Colonic mucosa (tissue), 4 donors: ENCODE measurements around the gene ZNF407. TPM values are rescaled to one million over a fixed set of nuclear protein-coding genes. Genes with fewer than 3 reads are reported as not detected.
A peak's percentile ranks its signal among the peaks of the same experiment; 100 is the strongest.

Source experiments
- DNase-seq: peaks from one replicate; pipeline ENCODE4 v3.0.0-alpha.2; 2020
- H3K27ac ChIP-seq: fragments of 200-600 bp; one replicate; pipeline ENCODE4 v1.8.0; 2021
- H3K27me3 ChIP-seq: fragments of 200-600 bp; one replicate; pipeline ENCODE4 v1.8.0; 2021
- H3K36me3 ChIP-seq: fragments of 200-600 bp; one replicate; pipeline ENCODE4 v1.8.0; 2021
- H3K4me1 ChIP-seq: fragments of 200-600 bp; one replicate; pipeline ENCODE4 v1.8.0; 2021; ENCODE audit warnings: mild to moderate bottlenecking
- H3K4me3 ChIP-seq: fragments of 200-600 bp; one replicate; pipeline ENCODE4 v1.8.0; 2021
- H3K9ac ChIP-seq, 2 donors: one replicate each; pipeline ENCODE4 v1.7.0; 2013; ENCODE audit warnings: control low read depth in 2 of 2, low read depth in 2 of 2, low read length in 2 of 2
- H3K9me3 ChIP-seq: fragments of 200-600 bp; one replicate; pipeline ENCODE4 v1.8.0; 2021
- intact Hi-C: fragments of 100-400 bp; cut with DNase I; formaldehyde crosslinking; loops from one replicate; pipeline ENCODE4 v1.14.1; 2022
- total RNA-seq, 2 donors: library from RNA; stranded (reverse); fragmentation: NEBNext Ultra II Directional in 1 of 2; extraction: Animal tissue kit (Norgen Biotek cat#: 25700) in 1 of 2; gene quantifications; one replicate each; pipeline ENCODE4 v1.2.1, GENCODE V29; 2021
- TF ChIP-seq, protein P1 (sequence below): fragments of 200-600 bp; IDR thresholded peaks from one replicate; pipeline ENCODE4 v1.8.0; 2022; ENCODE audit warnings: antibody characterized with exemption, mild to moderate bottlenecking
- donor health status: healthy.
- donor health status: DM: no; HTN: no; CAD: no.
- donor health status: DM: no; HTN: no; CAD: no.

ZNF407 gene
- total RNA-seq, 2 donors from 2014 or later: 8.1 to 13.1 TPM

DNA sequence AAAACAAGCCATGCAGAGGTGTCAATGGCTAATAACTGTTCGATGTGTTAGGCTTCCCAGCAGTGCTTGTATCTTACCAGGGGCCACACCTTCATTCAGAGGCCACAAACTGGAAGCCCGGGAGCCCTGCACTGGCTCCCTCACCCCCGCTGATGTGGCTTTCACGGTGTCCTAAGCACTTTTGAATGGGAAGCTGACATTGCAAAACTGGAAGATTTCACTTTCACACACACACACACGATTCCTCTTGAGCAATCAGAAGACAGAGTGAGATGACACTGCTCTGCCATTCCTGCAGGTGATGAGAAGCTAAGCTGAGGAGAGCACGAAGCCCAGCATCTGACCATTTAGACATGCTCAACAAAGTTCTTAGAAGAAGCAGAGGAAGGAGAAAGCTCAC, 8.6 kb upstream of the ZNF407 start:
- Histone ChIP-seq H3K36me3 (no peaks in the 10 kb centered on the region), H3K27ac (no peak overlapping the region), H3K9me3 (no peaks in the 10 kb centered on the region), H3K4me3 (no peak overlapping the region), H3K9ac (no peak overlapping the region), H3K27me3 (no peaks in the 10 kb centered on the region), H3K4me1 (no peaks in the 10 kb centered on the region)
- DNase-seq: no peak
- intact Hi-C loops: no loop called here
- TF ChIP-seq, protein P1, sequence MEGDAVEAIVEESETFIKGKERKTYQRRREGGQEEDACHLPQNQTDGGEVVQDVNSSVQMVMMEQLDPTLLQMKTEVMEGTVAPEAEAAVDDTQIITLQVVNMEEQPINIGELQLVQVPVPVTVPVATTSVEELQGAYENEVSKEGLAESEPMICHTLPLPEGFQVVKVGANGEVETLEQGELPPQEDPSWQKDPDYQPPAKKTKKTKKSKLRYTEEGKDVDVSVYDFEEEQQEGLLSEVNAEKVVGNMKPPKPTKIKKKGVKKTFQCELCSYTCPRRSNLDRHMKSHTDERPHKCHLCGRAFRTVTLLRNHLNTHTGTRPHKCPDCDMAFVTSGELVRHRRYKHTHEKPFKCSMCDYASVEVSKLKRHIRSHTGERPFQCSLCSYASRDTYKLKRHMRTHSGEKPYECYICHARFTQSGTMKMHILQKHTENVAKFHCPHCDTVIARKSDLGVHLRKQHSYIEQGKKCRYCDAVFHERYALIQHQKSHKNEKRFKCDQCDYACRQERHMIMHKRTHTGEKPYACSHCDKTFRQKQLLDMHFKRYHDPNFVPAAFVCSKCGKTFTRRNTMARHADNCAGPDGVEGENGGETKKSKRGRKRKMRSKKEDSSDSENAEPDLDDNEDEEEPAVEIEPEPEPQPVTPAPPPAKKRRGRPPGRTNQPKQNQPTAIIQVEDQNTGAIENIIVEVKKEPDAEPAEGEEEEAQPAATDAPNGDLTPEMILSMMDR: no peak

DNA sequence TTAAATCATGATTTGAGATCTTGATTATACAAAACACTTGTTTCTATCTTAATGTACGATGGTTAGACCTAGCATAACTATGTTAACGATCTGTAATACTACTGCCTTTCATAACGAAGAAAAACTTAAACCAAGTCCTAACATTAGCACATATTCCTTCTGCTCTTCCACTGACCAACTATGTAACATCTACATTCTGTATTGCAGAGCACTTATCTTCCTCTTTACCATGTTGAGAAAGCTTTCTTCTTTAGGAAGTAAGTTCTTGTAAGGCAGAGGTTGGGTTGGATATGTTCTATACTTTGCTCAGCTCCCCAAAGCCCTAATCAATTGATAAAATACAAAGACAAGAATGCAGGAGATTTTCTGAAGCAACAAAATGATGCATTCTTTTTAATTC, 7.9 kb upstream of the ZNF407 start:
- Histone ChIP-seq H3K9me3 (no peaks in the 10 kb centered on the region), H3K4me3 (no peak overlapping the region), H3K27ac (no peak overlapping the region), H3K27me3 (no peaks in the 10 kb centered on the region), H3K4me1 (no peaks in the 10 kb centered on the region), H3K36me3 (no peaks in the 10 kb centered on the region), H3K9ac (no peak overlapping the region)
- TF ChIP-seq, protein P1: no peak
- intact Hi-C loops: no loop called here
- no peak for DNase-seq

DNA sequence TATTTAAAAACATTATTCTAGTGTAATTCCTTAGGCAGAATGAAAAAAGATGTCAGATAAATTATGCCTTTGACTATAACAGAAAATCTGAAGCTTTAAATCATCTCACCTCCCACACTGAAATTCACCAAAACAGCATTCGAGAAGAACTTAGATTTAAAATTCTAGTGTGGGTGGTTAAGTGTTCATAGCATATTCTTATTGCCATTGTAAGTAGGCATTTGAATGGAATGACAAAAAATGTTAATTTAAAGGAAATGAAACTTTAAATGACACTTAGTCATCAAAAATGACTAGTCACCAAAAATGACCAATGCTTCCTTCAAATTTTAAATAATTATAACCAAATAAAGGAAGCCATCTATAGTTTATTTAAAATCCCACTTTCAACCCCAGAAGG, 7.0 kb upstream of the ZNF407 start:
- Histone ChIP-seq H3K27me3 (no peaks in the 10 kb centered on the region), H3K36me3 (no peaks in the 10 kb centered on the region), H3K9me3 (no peaks in the 10 kb centered on the region), H3K4me1 (no peaks in the 10 kb centered on the region), H3K4me3 (no peak overlapping the region), H3K27ac (no peak overlapping the region), H3K9ac (no peak overlapping the region)
- TF ChIP-seq, protein P1: no peak
- DNase-seq: no peak
- intact Hi-C loops: no loop called here

DNA sequence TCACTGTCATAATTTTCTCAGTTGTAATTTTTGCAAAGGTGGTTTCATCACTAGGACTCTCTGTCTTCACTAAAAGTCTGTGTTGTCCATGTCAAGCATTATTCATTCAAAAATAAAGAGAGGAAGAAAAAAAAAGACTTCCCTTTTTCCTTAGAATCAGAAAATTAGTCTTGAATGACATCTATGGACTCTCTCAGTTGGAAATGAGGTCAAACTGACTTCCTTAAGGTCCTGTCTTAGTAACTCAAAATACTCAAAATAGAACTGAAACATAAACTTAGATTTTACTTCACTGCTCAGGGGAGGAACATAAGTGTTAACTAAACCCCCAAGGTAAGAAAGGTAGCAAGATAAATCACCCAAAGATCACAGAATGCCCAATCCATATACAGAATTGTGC, 2.2 kb upstream of the ZNF407 start:
- intact Hi-C loops: loop anchor here (5.0 kb wide), 1 partner anchor 93 kb away; no protein-coding TSS in a partner anchor
- Histone ChIP-seq H3K9me3 (no peaks in the 10 kb centered on the region), H3K4me3 (no peak overlapping the region), H3K27ac (no peak overlapping the region), H3K9ac (no peak overlapping the region), H3K36me3 (no peaks in the 10 kb centered on the region), H3K27me3 (no peaks in the 10 kb centered on the region), H3K4me1 (peaks cover 7% of the 10 kb centered on the region)
- DNase-seq: no peak
- TF ChIP-seq, protein P1: no peak

DNA sequence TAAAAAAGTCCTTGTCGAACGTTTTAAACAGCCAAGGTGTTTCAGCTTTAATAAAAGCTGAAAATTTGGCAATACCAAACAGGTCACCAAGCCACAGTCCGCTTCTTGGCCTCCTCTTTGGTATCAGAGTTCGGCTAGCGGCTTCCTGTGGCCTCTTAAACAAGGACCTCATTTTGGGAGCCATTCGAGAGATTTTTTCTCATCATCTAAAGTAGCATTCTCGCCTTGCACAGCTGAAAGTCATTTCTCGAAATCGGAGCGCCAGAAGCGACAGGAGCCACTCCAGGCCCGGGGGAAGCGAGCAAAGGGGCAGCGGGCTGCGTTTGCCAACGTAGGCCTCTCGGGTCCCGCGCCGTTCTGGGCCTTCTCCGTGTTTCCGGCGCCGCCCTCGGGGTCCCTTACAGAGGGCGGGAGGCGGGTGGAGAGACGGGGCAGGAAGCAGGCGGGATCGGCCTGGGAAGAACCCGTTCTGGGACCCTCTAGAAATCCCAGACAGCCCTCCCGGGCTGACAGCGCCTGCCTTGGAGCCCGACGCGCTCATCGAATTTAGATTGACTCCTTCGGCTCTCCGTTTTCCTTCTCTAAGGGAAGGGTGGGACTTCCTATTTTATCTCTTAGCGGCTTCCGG, 522 bp upstream of the ZNF407 start:
- H3K27me3 ChIP-seq: no peaks in the 10 kb centered on the region
- intact Hi-C loops: loop anchor here (5.0 kb wide), 1 partner anchor 95 kb away; no protein-coding TSS in a partner anchor
- DNase-seq: peak; percentile 73
- H3K4me3 ChIP-seq: peak overlapping the region; percentile 94
- TF ChIP-seq, protein P1: no peak
- peak overlapping the region; percentile 96 for H3K27ac ChIP-seq
- H3K9ac ChIP-seq: peak overlapping the region; percentile 84 to 95
- peaks cover 7% of the 10 kb centered on the region for H3K4me1 ChIP-seq
- H3K36me3 ChIP-seq: no peaks in the 10 kb centered on the region
- no peaks in the 10 kb centered on the region for H3K9me3 ChIP-seq
